ENCODE results near the gene PRUNE2. TPM values are rescaled to one million over a fixed set of nuclear protein-coding genes. Genes with fewer than 3 reads are reported as not detected.
"Not testable (repeated sequence)": the region's sequence is repeated elsewhere in the genome, so short reads cannot be mapped to it uniquely, and the experiment has no call there.

PRUNE2 gene
- polyA plus RNA-seq, 3 donors = 0.72 to 1.8 (median 1.5) TPM

GRCh38 chr9:76744336-76744735 lies 161.6 kb downstream of the PRUNE2 start:
- no peak overlapping the region for H3K27ac Mint-ChIP-seq
- TF ChIP-seq CTCF (IDR thresholded peaks at IDR 0.05) = no peak

GRCh38 chr9:76743931-76744330 lies 162.0 kb downstream of the PRUNE2 start:
- no peak overlapping the region for H2AFZ ChIP-seq (ENCODE audit: insufficient read depth, low read depth, low read length, poor library complexity, severe bottlenecking)
- no peak overlapping the region for H3K4me3 ChIP-seq (replicated peaks in 1 of 3; ENCODE audit: low read depth in 2 of 3, low read length in 3 of 3)
- WGBS (ENCODE audit: insufficient coverage) = no CpG with 5 or more reads among the region's 3 CpGs
- H3K36me3 Mint-ChIP-seq = no peaks in the 10 kb centered on the region
- H3K9me3 Mint-ChIP-seq = peaks cover 15 to 22% (median 16%) of the 10 kb centered on the region in 7 donors
- H3K79me2 ChIP-seq (ENCODE audit: insufficient read depth, low read length) = no peaks in the 10 kb centered on the region
- no peak overlapping the region for H3K9ac ChIP-seq (ENCODE audit: insufficient read depth, low read length, poor library complexity, severe bottlenecking)
- no peak overlapping the region for H3K27ac ChIP-seq (ENCODE audit: low read depth in 1 of 2, low read length in 2 of 2)
- H4K20me1 ChIP-seq (ENCODE audit: insufficient read depth, low read length) = no peaks in the 10 kb centered on the region
- no peaks in the 10 kb centered on the region for H3K4me1 ChIP-seq (ENCODE audit: control insufficient read depth in 1 of 2, insufficient read depth in 2 of 2, low read length in 2 of 2)
- H3K4me2 ChIP-seq (replicated peaks; ENCODE audit: extremely low read depth, low read length, poor library complexity, severe bottlenecking) = no peak overlapping the region
- H3K27ac Mint-ChIP-seq = no peak overlapping the region
- no peaks in the 10 kb centered on the region for H3K27me3 ChIP-seq (ENCODE audit: control insufficient read depth in 2 of 2, insufficient read depth in 2 of 2, low read length in 2 of 2)
- H3K4me3 Mint-ChIP-seq = no peak overlapping the region
- no peak for DNase-seq
- no peaks in the 10 kb centered on the region for H3K4me1 Mint-ChIP-seq
- peaks cover 19 to 20% of the 10 kb centered on the region in 2 donors for H3K9me3 ChIP-seq (replicated peaks in 1 of 2; ENCODE audit: control insufficient read depth in 1 of 2, insufficient read depth in 1 of 2, low read length in 2 of 2)
- intact Hi-C loops (cut with micrococcal nuclease) = no loop called here
- no peaks in the 10 kb centered on the region for H3K36me3 ChIP-seq (replicated peaks in 1 of 2; ENCODE audit: control insufficient read depth in 1 of 2, insufficient read depth in 2 of 2, low read length in 2 of 2)
- H3K27me3 Mint-ChIP-seq (ENCODE audit: low read depth in 3 of 3) = peaks cover 2 to 4% (median 3%) of the 10 kb centered on the region in 3 donors
- TF ChIP-seq CTCF (IDR thresholded peaks at IDR 0.05) = no peak

More at GRCh38 chr9:76744336-76744735, 161.6 kb downstream of the PRUNE2 start:
- H3K36me3 ChIP-seq (replicated peaks in 1 of 2; ENCODE audit: control insufficient read depth in 1 of 2, insufficient read depth in 2 of 2, low read length in 2 of 2) = no peaks in the 10 kb centered on the region
- no peak overlapping the region for H3K4me3 ChIP-seq (replicated peaks in 1 of 3; ENCODE audit: low read depth in 2 of 3, low read length in 3 of 3)
- Mint-ChIP-seq H3K36me3 (no peaks in the 10 kb centered on the region), H3K9me3 (peaks cover 15 to 22% (median 16%) of the 10 kb centered on the region in 7 donors), H3K4me1 (no peaks in the 10 kb centered on the region), H3K27me3 (ENCODE audit: low read depth in 3 of 3) (peaks cover 2 to 4% (median 3%) of the 10 kb centered on the region in 3 donors), H3K4me3 (no peak overlapping the region)
- H3K27me3 ChIP-seq (ENCODE audit: control insufficient read depth in 2 of 2, insufficient read depth in 2 of 2, low read length in 2 of 2) = no peaks in the 10 kb centered on the region
- intact Hi-C loops (cut with micrococcal nuclease) = no loop called here
- WGBS (ENCODE audit: insufficient coverage) = 100% methylated on average over 2 of the region's 3 CpGs
- H3K4me2 ChIP-seq (replicated peaks; ENCODE audit: extremely low read depth, low read length, poor library complexity, severe bottlenecking) = no peak overlapping the region
- H2AFZ ChIP-seq (ENCODE audit: insufficient read depth, low read depth, low read length, poor library complexity, severe bottlenecking) = no peak overlapping the region
- no peaks in the 10 kb centered on the region for H3K79me2 ChIP-seq (ENCODE audit: insufficient read depth, low read length)
- H3K9me3 ChIP-seq (replicated peaks in 1 of 2; ENCODE audit: control insufficient read depth in 1 of 2, insufficient read depth in 1 of 2, low read length in 2 of 2) = peaks cover 19 to 20% of the 10 kb centered on the region in 2 donors
- no peak overlapping the region for H3K9ac ChIP-seq (ENCODE audit: insufficient read depth, low read length, poor library complexity, severe bottlenecking)
- H3K27ac ChIP-seq (ENCODE audit: low read depth in 1 of 2, low read length in 2 of 2) = no peak overlapping the region
- DNase-seq = no peak
- H4K20me1 ChIP-seq (ENCODE audit: insufficient read depth, low read length) = no peaks in the 10 kb centered on the region
- no peaks in the 10 kb centered on the region for H3K4me1 ChIP-seq (ENCODE audit: control insufficient read depth in 1 of 2, insufficient read depth in 2 of 2, low read length in 2 of 2)

- H3K4me1 ChIP-seq (ENCODE audit: control insufficient read depth in 1 of 2, insufficient read depth in 2 of 2, low read length in 2 of 2); H3K9ac ChIP-seq (ENCODE audit: insufficient read depth, low read length, poor library complexity, severe bottlenecking); H3K36me3 Mint-ChIP-seq; intact Hi-C loops (cut with micrococcal nuclease); DNase-seq; H3K4me3 Mint-ChIP-seq; H3K27me3 ChIP-seq (ENCODE audit: control insufficient read depth in 2 of 2, insufficient read depth in 2 of 2, low read length in 2 of 2); H3K4me1 Mint-ChIP-seq; H2AFZ ChIP-seq (ENCODE audit: insufficient read depth, low read depth, low read length, poor library complexity, severe bottlenecking); H3K27ac ChIP-seq (ENCODE audit: low read depth in 1 of 2, low read length in 2 of 2); H3K36me3 ChIP-seq (replicated peaks in 1 of 2; ENCODE audit: control insufficient read depth in 1 of 2, insufficient read depth in 2 of 2, low read length in 2 of 2); H4K20me1 ChIP-seq (ENCODE audit: insufficient read depth, low read length); H3K27ac Mint-ChIP-seq; H3K4me3 ChIP-seq (replicated peaks in 1 of 3; ENCODE audit: low read depth in 2 of 3, low read length in 3 of 3); H3K79me2 ChIP-seq (ENCODE audit: insufficient read depth, low read length); H3K27me3 Mint-ChIP-seq (ENCODE audit: low read depth in 3 of 3); H3K4me2 ChIP-seq (replicated peaks; ENCODE audit: extremely low read depth, low read length, poor library complexity, severe bottlenecking): not testable (repeated sequence)
- H3K9me3 Mint-ChIP-seq = peaks cover 14 to 22% (median 15%) of the 10 kb centered on the region in 7 donors
- peaks cover 19 to 20% of the 10 kb centered on the region in 2 donors for H3K9me3 ChIP-seq (replicated peaks in 1 of 2; ENCODE audit: control insufficient read depth in 1 of 2, insufficient read depth in 1 of 2, low read length in 2 of 2)
- WGBS (ENCODE audit: insufficient coverage) = no CpG with 5 or more reads among the region's 4 CpGs
These were observed 163.0 kb downstream of the PRUNE2 start for GRCh38 chr9:76742890-76743289.

All from CD14-positive monocyte (primary cell).